ENCODE results near the gene F13A1.

Gene F13A1

DNA sequence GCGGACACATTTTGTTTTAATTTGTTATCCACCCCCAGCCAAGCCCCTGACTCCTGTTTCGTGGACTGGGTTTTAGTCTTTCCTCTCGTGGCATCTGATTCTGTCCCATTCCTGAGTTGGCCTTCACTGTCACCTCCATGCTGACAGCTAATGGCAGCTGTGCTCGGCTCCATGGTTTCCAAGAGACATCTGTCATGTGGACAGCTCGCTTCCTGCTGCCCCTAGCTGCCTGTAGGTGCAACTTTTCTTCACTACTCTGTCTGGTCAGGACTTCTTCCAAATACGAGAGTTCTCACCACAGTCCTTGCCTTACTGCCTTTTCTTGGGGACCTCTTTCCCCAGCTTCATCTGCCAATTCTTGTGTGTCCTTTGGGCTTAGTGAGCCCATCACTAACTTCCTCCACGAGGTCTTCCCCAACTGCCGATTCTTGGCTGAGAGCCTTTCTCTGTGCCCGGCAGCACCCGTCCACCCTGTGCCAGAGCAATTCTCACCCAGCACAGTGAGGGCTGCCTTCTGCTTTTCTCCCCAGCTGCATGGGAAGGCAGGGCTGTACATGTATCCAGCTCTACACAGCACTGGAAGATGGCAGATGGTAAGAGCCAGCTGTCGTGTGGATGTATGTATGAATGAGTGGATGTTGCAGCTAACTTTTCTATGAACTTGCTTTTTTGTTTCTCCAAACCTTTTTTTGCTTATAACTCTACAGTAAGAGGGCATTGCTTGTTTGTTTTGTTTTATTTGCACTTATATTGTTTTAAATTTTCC is 140.4 kb downstream of the F13A1 start:
- no peak for DNase-seq

DNA sequence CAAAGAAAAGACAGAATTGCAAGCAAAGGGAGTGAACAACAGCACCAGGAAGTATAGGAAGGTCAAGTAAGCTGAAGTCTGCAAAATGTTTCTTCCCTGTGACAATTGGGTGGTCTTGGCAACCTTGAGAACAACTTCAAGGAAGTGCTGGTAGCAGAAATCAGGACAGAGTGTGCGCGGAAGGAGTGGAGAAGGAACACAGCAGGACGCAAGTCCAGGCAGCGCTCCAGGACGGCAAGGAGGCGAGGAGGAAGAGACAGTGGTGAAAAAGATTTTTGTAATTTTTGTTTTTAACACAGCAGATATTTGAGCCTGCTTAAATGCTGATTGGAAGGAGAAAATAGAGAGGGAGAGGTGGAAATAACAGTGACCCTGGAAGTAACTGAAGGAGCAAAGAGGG is 141.7 kb downstream of the F13A1 start:
- DNase-seq = no peak

DNA sequence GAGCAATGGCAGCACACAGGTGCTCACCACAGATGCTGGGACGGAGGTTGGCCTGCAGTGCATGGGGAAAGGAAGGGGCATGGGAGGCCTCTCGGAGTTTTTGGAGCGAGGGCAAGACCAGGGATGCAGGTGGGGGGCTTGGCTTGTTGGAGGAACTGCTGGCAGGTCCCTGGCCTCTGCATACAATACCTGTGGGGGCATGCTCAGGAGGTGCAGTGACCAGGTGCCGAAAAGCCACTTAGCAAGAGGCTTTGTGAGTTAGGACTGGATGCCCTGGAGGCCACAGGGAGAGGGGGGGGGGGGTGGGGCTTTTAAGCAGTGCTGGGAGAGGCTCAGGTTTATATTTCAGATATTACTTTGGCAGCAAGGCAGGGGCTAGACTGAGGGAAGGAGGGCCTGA is 142.7 kb downstream of the F13A1 start:
- no peak for DNase-seq

DNA sequence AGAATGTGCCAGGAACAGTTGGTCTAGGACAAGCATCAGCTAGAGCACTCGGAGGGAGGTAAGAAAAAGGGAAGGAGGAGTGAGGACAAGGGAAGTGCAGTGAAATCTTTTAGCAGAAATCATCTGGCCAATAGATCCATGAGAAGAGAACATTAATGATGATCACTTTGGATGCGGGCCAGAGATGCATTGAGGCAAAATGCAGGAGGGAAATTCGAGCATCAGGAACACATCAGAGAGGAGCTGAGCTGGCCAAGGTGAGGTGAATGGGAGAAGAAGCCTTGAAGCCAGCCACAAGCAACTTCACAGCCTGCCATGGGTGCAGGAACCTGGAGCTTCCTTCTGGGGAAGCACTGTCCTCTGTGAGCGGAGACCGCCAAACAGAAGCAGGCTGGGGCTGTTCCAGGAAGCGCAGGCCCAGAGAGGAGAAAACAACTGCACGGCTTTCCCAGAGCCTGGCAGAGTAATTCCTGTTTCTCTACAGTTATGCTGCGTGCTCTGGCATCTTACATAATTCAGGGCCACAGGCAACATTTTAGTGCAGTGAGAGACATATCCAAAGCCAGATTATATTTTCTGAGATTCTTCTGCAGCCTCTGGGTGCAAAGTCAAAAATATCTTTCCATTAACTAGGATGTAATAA is 143.8 kb downstream of the F13A1 start:
- DNase-seq = no peak

DNA sequence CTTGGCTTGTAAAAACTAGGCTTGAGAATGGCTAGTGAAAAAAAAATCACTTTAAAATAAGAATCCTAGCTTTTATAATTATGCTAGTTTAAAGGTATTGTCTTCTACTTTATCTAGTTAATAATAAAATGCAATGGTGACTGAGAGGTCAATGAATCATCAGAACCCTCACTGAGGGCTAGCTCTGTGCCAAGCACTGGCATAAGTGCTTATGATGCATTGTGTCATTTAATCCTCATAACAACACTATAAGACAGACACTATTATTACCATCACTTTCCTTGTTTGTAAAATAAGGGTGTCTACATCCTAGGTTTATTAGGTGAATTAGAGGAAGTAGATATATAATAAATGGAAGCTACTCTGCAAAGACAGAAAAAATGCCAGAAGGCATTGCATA is 144.3 kb downstream of the F13A1 start:
- DNase-seq = no peak

DNA sequence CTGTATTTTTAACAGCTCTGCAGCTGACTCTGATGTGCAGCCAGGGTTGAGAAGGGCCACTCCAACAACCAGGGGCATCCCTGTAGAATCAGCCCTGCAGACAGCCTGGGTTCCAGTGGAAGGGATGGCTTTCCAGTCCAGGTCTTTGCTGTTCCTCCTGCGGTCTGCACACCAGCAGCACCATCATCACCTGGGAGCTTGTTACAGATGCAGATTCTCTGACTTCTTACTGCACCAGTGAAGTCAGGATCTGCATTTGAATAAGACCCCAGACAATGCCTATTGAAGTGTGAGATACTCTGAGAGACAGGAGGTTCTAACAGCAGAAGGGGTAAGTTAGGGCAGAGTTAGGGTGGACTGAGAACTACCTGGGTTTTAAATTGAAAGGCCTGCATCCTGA is 151.3 kb downstream of the F13A1 start:
- no peak for DNase-seq

DNA sequence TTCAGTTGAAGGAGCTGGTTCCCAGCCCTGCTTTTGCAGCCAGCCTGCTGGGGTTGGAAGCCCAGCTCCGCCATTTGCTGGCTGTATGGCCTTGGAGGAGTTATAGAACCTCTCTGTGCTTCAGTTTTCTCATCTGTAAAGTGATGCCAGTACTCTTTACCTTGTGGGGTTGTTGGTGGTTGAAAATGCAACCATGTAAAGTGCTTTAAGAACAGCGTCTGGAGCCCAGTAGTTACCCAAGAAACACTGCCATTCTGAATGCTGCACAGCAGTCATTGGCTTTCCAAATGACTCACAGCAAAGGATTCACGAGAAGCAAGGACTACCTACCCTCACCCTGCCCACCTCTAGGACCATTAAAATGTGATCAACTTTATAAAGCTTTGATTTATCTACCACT is 154.4 kb downstream of the F13A1 start:
- no peak for DNase-seq

DNA sequence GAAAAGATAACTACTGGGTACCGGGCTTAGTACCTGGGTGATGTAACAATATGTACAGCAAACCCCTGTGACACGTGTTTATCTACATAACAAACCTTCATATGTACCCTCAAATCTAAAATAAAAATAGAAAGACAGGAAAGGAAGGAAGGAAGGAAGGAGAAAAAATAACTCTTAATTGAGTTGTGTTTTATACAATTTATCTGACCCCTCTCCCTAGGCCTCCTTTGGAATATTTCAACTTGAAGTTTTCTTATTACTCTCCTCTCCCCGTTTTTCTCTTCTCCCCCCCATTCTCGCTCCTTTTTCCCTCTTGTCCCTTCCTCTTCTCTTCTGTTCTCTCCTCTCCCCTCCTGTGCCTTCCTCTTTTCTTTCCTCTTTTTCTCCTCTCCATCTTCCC is 156.1 kb downstream of the F13A1 start:
- no peak for DNase-seq

DNA sequence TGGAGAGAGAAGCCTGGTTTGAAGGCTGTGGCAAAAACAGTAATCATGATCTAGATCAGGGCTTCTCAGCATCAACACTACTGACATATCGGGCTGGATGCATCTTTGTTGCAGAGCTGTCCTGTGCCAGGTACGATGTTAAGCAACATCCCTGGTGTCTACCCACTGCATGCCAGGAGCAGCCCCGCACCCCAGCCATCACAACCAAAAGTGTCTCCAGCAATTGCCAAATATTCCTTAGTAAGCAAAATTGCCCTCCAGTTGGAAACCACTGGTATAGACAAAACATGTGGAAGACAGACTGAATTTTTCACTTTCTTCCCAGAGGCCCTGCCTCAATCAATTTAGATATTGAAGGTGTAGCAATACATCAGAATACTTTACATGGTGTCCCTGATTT is 166.1 kb downstream of the F13A1 start:
- no peak for DNase-seq

DNA sequence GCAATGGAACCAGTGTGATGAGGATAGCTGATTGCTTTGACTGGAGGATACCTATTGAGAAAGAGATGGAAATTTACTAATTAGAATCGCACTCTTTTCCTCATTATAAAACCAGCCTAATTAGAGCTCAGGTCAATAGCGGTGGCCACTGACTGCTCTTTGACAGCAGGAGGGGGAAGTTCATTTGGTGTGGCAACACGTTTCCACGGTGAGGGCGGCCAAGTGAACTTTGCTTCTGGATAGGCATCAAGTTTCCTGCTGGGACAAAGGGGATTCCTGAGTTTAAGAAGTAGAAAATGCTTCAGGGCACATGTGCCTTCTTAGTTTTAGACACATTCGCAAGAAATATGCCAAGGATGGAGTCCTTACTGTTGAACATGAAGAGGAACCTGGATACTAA is 168.4 kb downstream of the F13A1 start:
- DNase-seq = no peak

DNA sequence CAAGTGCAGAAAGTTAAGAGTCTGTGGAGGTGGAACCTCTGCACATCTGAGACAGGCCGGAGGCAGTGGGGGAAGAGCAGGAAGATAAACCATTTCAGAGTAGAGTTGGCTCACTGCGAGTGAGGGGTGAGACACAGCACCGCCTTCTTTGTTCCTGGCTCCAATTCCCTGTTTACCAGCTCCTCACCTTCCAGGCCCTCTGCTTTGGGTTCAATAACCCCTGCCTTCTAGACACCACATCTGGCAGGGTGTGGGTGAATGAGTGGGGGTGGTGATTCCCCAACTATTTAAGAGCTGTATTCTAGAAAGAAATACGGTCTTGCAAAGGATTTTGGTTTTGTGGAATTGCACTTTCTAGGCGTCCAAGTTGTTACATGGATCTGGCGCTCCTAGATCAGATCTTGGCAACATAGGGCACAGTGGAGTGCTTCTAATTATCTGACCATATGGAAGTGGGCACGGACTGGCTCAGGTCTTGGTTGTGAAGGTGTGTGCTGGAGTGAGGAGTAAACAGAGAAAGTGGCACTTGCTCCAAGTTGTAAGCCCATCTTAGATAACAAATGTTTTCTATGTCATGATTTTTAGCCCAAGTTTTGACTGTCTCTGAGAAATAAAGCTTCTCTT is 172.2 kb downstream of the F13A1 start:
- no peak for DNase-seq

DNA sequence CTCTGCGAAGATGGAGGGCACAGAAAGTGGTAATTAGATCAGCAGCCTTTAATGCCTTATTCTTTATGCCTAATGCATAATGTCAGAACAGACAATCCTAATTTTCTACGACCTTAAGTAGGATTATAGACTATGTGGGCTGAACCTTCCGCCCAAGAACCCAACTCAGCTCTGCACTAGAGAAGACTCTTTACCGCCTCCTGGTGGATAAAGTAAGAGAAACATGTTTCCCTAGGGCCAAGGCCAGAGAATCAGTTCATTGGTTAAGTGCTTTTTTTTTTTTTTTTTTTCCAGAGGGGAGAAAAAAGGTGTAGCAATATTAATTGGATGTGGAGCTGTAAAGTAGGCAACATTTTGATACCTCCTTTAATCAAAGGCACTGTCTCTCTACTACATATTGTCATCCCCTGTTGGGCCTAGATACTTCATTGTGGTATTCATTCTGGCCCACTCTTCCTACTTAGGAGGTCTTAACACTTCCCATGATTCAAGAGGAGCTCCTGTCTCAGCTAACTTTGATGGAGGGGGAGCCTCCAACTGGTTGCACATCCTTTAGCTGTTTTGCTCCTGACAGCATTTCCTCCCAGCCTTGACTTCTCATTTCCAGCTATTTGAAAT is 188.9 kb downstream of the F13A1 start:
- peak; percentile 15 for DNase-seq

DNA sequence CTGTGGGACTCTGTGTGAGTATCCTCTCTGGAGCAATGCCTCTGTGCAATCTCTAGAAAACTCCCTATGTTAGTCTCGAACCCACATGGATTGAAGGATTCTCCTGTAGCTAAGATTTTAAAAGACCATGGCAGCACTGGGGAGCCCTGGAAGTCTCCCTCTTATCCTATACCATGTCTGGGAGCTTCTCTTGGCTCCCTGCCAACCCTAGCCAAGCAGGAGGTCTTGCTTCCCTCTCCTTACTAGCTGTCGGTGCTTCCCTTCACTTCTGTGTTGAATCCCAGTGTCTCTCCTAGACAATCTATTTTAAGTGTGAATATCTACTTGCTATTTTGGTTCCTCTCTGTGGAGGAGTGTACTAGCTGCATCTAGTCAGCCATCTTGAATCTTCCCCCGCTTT is 195.0 kb downstream of the F13A1 start:
- no peak for DNase-seq

DNA sequence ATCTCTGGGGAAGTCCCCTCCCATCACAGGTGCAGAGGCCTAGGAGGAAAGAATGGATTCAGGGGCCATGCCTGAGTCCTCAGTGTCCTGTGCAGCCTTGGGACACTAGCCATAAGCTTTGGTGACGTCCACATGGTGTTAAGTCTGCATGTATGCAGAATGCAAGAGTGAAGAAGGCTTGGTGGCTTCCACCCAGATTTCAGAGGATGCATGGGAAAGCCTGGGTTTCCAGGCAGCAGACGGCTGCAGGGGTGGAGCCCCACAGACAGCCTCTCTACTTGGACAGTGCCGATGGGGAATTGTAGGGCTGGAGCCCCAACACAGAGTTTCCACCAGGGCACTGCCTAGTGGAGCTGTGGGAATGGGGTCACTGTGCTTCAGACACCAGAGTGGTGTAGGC is 196.7 kb downstream of the F13A1 start:
- DNase-seq = no peak

DNA sequence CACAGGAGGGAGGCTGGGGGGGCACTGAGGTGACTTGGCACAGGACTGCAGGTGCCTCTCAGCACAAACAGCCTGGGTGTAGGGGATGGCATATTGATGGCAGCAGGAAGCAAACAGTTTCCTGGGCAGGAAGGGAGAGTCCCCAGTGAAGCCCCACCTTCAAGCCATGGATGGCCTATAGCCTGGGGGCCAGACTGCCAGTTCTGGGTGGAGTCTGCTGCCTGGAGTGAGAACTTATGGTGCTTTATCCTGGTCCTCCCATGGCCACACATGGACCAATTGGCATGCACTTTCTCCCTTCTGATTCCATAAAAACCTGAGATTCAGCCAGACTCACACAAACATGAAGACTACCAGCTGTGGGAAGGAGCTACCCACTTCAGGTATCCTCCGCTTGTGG is 198.5 kb downstream of the F13A1 start:
- DNase-seq = no peak

DNA sequence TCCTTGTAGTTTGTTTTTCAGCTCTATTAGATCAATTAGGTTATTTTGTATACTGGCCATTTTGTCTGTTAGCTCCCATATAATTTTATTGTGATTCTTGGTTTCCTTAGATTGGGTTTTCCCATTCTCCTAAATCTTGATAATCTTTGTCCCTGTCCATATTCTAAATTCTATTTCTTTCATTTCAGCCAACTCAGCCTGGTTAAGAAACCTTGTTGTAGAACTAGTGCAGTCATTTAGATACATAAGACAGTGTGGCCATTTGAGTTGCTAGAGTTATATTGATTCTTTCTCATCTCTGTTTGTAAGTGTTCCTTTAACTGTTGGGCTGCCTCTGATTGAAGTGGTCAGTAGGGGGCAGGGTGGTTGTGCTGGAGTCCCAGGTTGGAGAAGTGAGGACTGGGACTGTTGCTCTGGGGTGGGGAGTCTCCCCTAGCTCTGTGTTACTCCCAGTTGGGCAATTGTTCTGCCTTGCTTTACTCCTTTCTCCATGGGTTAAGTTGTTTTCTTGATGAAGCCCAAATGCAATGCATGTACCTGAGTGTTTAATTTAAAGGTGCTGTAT is 214.9 kb downstream of the F13A1 start:
- no peak for DNase-seq
